K562 (cell line): ENCODE measurements around the gene CCNYL1. TPM values are rescaled to one million over a fixed set of nuclear protein-coding genes. Genes with fewer than 3 reads are reported as not detected.

Source experiments
- ATAC-seq: fragments of 200-7000 bp; cut with Tn5 transposase; 3 replicates; pipeline ENCODE4 v1.9.1; 2020; ENCODE audit warnings: moderate library complexity
- BruUV-seq: library from RNA; stranded (reverse); fragments of 400-500 nt; replicated peaks from 2 replicates; lab custom pipeline; 2021; lab: Mats Ljungman, UMichigan
- CTCF ChIA-PET: fragments of 300-600 bp; formaldehyde crosslinking; extraction: SDS; loops from one replicate; lab custom pipeline; 2021; ENCODE audit warnings: low intra/inter-chr PET ratio; lab: Yijun Ruan, JAX
- POLR2A ChIA-PET: fragments of 300-600, 350-650 bp; sonication (Branson Sonifier 250); formaldehyde crosslinking; extraction: SDS; loops from one replicate; lab custom pipeline; 2021; ENCODE audit warnings: antibody characterized with exemption, inconsistent platforms; lab: Yijun Ruan, JAX
- DNase-seq, 4 experiments: peaks; one replicate each; pipeline versions ENCODE4 v3.0.0 to v3.0.0-alpha.2; 2011 to 2018; ENCODE audit warnings: low spot score in 3 of 4, mixed read lengths in 3 of 4; ENCODE audit errors: extremely low read depth in 1 of 4
- FAIRE-seq: peaks from 2 replicates; lab custom pipeline; 2011; peaks lifted over from hg19 to GRCh38; lab: Jason Lieb, UNC
- H2AFZ ChIP-seq: 2 replicates; pipeline ENCODE4 v1.6.0; 2011; ENCODE audit warnings: low read depth, low read length, control low read depth, inconsistent platforms
- H3K27ac ChIP-seq: fragments of 200-600 bp; 3 replicates; pipeline ENCODE4 v1.8.0; 2011; ENCODE audit warnings: low read depth, mild to moderate bottlenecking, control low read depth, inconsistent platforms, low read length, moderate library complexity, mixed read lengths; ENCODE audit errors: extremely low read depth
- H3K27me3 ChIP-seq, 2 experiments: fragments of 300-600 bp in 1 of 2; 2 replicates in 1 of 2; 3 replicates in 1 of 2; pipeline versions ENCODE4 v1.6.0 to v1.8.0; 2011; ENCODE audit warnings: inconsistent platforms in 2 of 2, low read length in 2 of 2, mild to moderate bottlenecking in 1 of 2, mixed read lengths in 1 of 2, moderate library complexity in 1 of 2; ENCODE audit not compliant: control insufficient read depth in 2 of 2, insufficient read depth in 2 of 2
- H3K36me3 ChIP-seq: fragments of 300-600 bp; 3 replicates; pipeline ENCODE4 v1.8.0; 2011; ENCODE audit warnings: mild to moderate bottlenecking, low read length, inconsistent platforms; ENCODE audit not compliant: control insufficient read depth, insufficient read depth
- H3K4me1 ChIP-seq, 2 experiments: fragments of 200-600 bp in 1 of 2; replicated peaks in 1 of 2; 2 replicates in 1 of 2; 3 replicates in 1 of 2; pipeline versions ENCODE4 v1.5.1 to v1.8.0; 2011; ENCODE audit warnings: inconsistent platforms in 2 of 2, low read length in 2 of 2, mild to moderate bottlenecking in 1 of 2, mixed read lengths in 1 of 2, moderate library complexity in 1 of 2; ENCODE audit not compliant: control insufficient read depth in 2 of 2, insufficient read depth in 2 of 2
- H3K4me2 ChIP-seq: 2 replicates; pipeline ENCODE4 v1.6.1; 2011; ENCODE audit warnings: low read length, control low read depth, inconsistent platforms, mixed read lengths; ENCODE audit not compliant: insufficient read depth
- H3K4me3 ChIP-seq: fragments of 200-600 bp; sonication (generic), shearing (Covaris generic); 2 replicates; pipeline ENCODE4 v1.5.1; 2016; ENCODE audit warnings: control low read depth, inconsistent platforms
- H3K79me2 ChIP-seq: fragments of 200-600 bp; 3 replicates; pipeline ENCODE4 v1.8.0; 2011; ENCODE audit warnings: low read length, inconsistent platforms; ENCODE audit not compliant: control insufficient read depth, insufficient read depth
- H3K9ac ChIP-seq, 2 experiments: 2 replicates each; pipeline versions ENCODE4 v1.6.0 to v1.6.1; 2011; ENCODE audit warnings: low read depth in 2 of 2, low read length in 2 of 2, control low read depth in 1 of 2, inconsistent platforms in 1 of 2, mild to moderate bottlenecking in 1 of 2, mixed read lengths in 1 of 2; ENCODE audit not compliant: insufficient read depth in 1 of 2
- H3K9me1 ChIP-seq: one replicate; pipeline ENCODE4 v1.6.0; 2011; ENCODE audit warnings: inconsistent platforms, mild to moderate bottlenecking, low read length, moderate library complexity; ENCODE audit not compliant: control insufficient read depth, insufficient read depth
- H3K9me3 ChIP-seq: replicated peaks from 2 replicates; pipeline ENCODE4 v1.5.1; 2011; ENCODE audit warnings: low read depth, low read length, inconsistent platforms; ENCODE audit not compliant: control insufficient read depth, insufficient read depth
- H4K20me1 ChIP-seq: replicated peaks from 2 replicates; pipeline ENCODE4 v1.6.1; 2011; ENCODE audit warnings: low read length, inconsistent platforms, mixed read lengths; ENCODE audit not compliant: control insufficient read depth, insufficient read depth
- ARID1B ChIP-seq: fragments of 450-650 bp; IDR thresholded peaks from 2 replicates; pipeline ENCODE4 v1.6.1; 2016; ENCODE audit warnings: antibody characterized with exemption, mild to moderate bottlenecking, inconsistent platforms
- CCNT2 ChIP-seq: IDR thresholded peaks from 2 replicates; pipeline ENCODE4 v1.6.1; 2011; ENCODE audit warnings: borderline replicate concordance, low read depth, mild to moderate bottlenecking, moderate library complexity, mixed read lengths, low read length; ENCODE audit not compliant: insufficient read length; ENCODE audit errors: extremely low read depth
- EGR1 ChIP-seq: fragments of 450-650 bp; conservative IDR thresholded peaks from 2 replicates; pipeline ENCODE4 v1.6.1; 2017; ENCODE audit warnings: mild to moderate bottlenecking
- PML ChIP-seq: IDR thresholded peaks from 2 replicates; pipeline ENCODE4 v1.6.1; 2012; ENCODE audit warnings: low read length, inconsistent platforms
- ZNF707 ChIP-seq: fragments of 250-450 bp; sonication (Bioruptor Pico); conservative IDR thresholded peaks from 2 replicates; pipeline ENCODE4 v1.8.0; 2022; ENCODE audit warnings: inconsistent platforms, mild to moderate bottlenecking, moderate library complexity
- WGBS: fragments of 100-300 bp; shearing (Covaris generic); methylation state at CpG from one replicate; pipeline ENCODE4 v1.1.6; 2016; ENCODE audit warnings: low coverage, mixed read lengths; ENCODE audit not compliant: insufficient coverage; ENCODE audit errors: missing lambda C conversion rate; 5-methylcytosine and 5-hydroxymethylcytosine counted together
- in situ Hi-C: fragments of 300-500 bp; cut with MboI; formaldehyde crosslinking; loops from 4 replicates; pipeline ENCODE4 v1.15.0; 2018; ENCODE audit warnings: inconsistent platforms, mixed read lengths
- intact Hi-C: fragments of 100-400 bp; cut with micrococcal nuclease; formaldehyde crosslinking; loops from 2 replicates; pipeline ENCODE4 v1.14.2; 2022
- polyA plus RNA-seq, 8 experiments: library from polyadenylated mRNA; depleted of rRNA in 4 of 8; stranded (reverse) in 5 of 8; unstranded in 3 of 8; fragments of >200 nt; fragmentation: Nextera tagmentation in 2 of 8; fragmentation: Illumina TruSeq in 1 of 8; extraction: Ambion mirVana in 2 of 8; extraction: Trizol in 1 of 8; gene quantifications; 2 replicates each; pipeline versions ENCODE4 v1.2.1 to v1.2.3, GENCODE V29; 2011 to 2014; ENCODE audit warnings: inconsistent platforms in 1 of 8, missing spikeins in 1 of 8
- total RNA-seq, 7 experiments: library from RNA; depleted of rRNA in 6 of 7; stranded (reverse); fragments of >200 nt in 6 of 7; fragmentation: Illumina TruSeq in 2 of 7; extraction: Trizol in 2 of 7; gene quantifications; 2 replicates each; pipeline versions ENCODE4 v1.2.1 to v1.2.3, GENCODE V29; 2011 to 2021; ENCODE audit warnings: low replicate concordance in 1 of 7
- TF ChIP-seq, protein P1 (sequence below): fragments of 450-650 bp; IDR thresholded peaks from 2 replicates; pipeline ENCODE4 v1.6.1; 2016; ENCODE audit warnings: borderline replicate concordance
- TF ChIP-seq, protein P2 (sequence below): fragments of 200-800 bp; sonication (Bioruptor generic); IDR thresholded peaks from 2 replicates; pipeline ENCODE4 v1.6.1; 2017; ENCODE audit warnings: missing genetic modification characterization, missing compliant biosample characterization
- TF ChIP-seq, protein P3 (sequence below): fragments of 200-800 bp; sonication (Bioruptor generic); IDR thresholded peaks from 2 replicates; pipeline ENCODE4 v1.6.1; 2017; ENCODE audit warnings: missing genetic modification characterization, missing compliant biosample characterization

Gene CCNYL1
- total and polyA plus RNA-seq, 9 of the 15 experiments (the other 6 are each of a cell fraction or from before 2014, with no cell fraction given): 1.9 to 7.5 (median 4.7) TPM

DNA sequence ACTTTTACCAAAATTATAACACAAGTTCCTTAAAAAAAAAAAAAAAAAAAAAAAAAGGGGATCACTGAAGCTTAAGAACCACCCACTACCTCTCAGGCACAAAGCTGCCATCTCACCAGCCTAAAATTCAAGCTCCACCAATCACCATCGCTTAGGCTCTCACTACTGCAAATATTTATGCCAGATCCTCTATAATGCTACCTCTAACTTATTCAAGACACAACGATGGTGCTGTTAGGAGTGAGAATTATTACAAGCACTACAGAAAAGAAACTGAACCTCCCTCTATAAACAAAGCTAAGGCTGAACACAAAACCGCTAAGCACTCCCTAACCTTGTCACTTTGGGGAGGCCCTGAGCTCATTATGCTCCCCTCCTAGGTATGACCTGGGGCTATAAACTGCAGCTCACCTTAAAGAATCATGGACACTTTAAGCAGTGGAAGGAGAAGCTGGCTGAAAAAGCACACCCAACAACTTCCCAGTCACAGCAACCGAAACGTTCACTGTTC, 54.7 kb downstream of the CCNYL1 start:
- Histone ChIP-seq H3K27ac (peak overlapping the region; percentile 82), H3K27me3 (no peaks in the 10 kb centered on the region), H3K36me3 (peaks cover 62% of the 10 kb centered on the region), H3K4me3 (peak overlapping the region; percentile 34), H3K4me2 (peak overlapping the region; percentile 80), H3K9ac (peak overlapping the region; percentile 53 to 79; a peak in 3 of 4 replicates), H3K9me1 (no peaks in the 10 kb centered on the region), H4K20me1 (peaks cover 3% of the 10 kb centered on the region; the same call in 1 of the 2 replicates), H3K9me3 (0 out of 2 replicates have a peak, but pooled peaks cover 2% of the 10 kb centered on the region), H3K4me1 (peaks cover 22 to 48% of the 10 kb centered on the region in 2 experiments; a peak in 4 of 5 replicates), H3K79me2 (peaks cover 71% of the 10 kb centered on the region), H2AFZ (peak overlapping the region; percentile 54)
- CTCF ChIA-PET: no interaction called here
- WGBS: 0% methylated on average over 5 of the region's 5 CpGs
- TF ChIP-seq, protein P1, sequence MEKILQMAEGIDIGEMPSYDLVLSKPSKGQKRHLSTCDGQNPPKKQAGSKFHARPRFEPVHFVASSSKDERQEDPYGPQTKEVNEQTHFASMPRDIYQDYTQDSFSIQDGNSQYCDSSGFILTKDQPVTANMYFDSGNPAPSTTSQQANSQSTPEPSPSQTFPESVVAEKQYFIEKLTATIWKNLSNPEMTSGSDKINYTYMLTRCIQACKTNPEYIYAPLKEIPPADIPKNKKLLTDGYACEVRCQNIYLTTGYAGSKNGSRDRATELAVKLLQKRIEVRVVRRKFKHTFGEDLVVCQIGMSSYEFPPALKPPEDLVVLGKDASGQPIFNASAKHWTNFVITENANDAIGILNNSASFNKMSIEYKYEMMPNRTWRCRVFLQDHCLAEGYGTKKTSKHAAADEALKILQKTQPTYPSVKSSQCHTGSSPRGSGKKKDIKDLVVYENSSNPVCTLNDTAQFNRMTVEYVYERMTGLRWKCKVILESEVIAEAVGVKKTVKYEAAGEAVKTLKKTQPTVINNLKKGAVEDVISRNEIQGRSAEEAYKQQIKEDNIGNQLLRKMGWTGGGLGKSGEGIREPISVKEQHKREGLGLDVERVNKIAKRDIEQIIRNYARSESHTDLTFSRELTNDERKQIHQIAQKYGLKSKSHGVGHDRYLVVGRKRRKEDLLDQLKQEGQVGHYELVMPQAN: no peak
- peak; percentile 2; the same call in 1 of the 2 replicates for TF ChIP-seq EGR1
- peak; percentile 4; the same call in 1 of the 2 replicates for TF ChIP-seq PML
- TF ChIP-seq ZNF707 (CRISPR knock-in tag): no peak
- no peak for TF ChIP-seq ARID1B
- TF ChIP-seq, protein P2, sequence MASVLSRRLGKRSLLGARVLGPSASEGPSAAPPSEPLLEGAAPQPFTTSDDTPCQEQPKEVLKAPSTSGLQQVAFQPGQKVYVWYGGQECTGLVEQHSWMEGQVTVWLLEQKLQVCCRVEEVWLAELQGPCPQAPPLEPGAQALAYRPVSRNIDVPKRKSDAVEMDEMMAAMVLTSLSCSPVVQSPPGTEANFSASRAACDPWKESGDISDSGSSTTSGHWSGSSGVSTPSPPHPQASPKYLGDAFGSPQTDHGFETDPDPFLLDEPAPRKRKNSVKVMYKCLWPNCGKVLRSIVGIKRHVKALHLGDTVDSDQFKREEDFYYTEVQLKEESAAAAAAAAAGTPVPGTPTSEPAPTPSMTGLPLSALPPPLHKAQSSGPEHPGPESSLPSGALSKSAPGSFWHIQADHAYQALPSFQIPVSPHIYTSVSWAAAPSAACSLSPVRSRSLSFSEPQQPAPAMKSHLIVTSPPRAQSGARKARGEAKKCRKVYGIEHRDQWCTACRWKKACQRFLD (CRISPR knock-in tag): 0 out of 2 replicates have a peak, but pooled peaks have one; percentile 31
- TF ChIP-seq, protein P3, sequence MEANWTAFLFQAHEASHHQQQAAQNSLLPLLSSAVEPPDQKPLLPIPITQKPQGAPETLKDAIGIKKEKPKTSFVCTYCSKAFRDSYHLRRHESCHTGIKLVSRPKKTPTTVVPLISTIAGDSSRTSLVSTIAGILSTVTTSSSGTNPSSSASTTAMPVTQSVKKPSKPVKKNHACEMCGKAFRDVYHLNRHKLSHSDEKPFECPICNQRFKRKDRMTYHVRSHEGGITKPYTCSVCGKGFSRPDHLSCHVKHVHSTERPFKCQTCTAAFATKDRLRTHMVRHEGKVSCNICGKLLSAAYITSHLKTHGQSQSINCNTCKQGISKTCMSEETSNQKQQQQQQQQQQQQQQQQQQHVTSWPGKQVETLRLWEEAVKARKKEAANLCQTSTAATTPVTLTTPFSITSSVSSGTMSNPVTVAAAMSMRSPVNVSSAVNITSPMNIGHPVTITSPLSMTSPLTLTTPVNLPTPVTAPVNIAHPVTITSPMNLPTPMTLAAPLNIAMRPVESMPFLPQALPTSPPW (CRISPR knock-in tag): peak; percentile 32; the same call in 1 of the 2 replicates
- TF ChIP-seq CCNT2: peak; percentile 2
- peak; percentile 77 for FAIRE-seq
- in situ Hi-C loops (no loop called here), intact Hi-C loops (loop anchor here (5.0 kb wide), 2 partner anchors 46 to 206 kb away; no protein-coding TSS in a partner anchor)
- peak in 2 of 4 experiments; percentile 53 to 56 for DNase-seq
- POLR2A ChIA-PET: interaction anchor here (0.5 to 1.3 kb wide), 9 partner anchors 9 to 300 kb away, joined by 3 to 7 read pairs (median 4); partner anchors contain the start of gene CCNYL1
- no peak for ATAC-seq
- TSS peak; percentile 16 for BruUV-seq
